H1 (cell line): ENCODE measurements around the gene EPB41L2. TPM values are rescaled to one million over a fixed set of nuclear protein-coding genes. Genes with fewer than 3 reads are reported as not detected.

Experiments used
- GABPA ChIP-seq: IDR thresholded peaks from 2 replicates; pipeline ENCODE4 v1.6.1; 2011; ENCODE audit warnings: mild to moderate bottlenecking, low read length, moderate library complexity, borderline replicate concordance; ENCODE audit not compliant: insufficient read depth
- POU5F1 ChIP-seq: IDR thresholded peaks from 2 replicates; pipeline ENCODE4 v1.6.1; 2011; ENCODE audit warnings: low read depth, mild to moderate bottlenecking, low read length, moderate library complexity
- SP1 ChIP-seq: IDR thresholded peaks from 2 replicates; pipeline ENCODE4 v1.6.1; 2011; ENCODE audit warnings: low read depth, low read length
- YY1 ChIP-seq: IDR thresholded peaks from 2 replicates; pipeline ENCODE4 v1.6.1; 2011; ENCODE audit warnings: low read depth, mild to moderate bottlenecking, low read length
- polyA plus RNA-seq, 7 experiments: library from polyadenylated mRNA; depleted of rRNA in 3 of 7; stranded (reverse) in 5 of 7; unstranded in 2 of 7; fragments of >200 nt in 5 of 7; fragments of 200-250 nt in 2 of 7; gene quantifications; 1 replicate in 5 of 7; 2 replicates in 1 of 7; 4 replicates in 1 of 7; pipeline versions ENCODE4 v1.2.1 to v1.2.3, GENCODE V29; 2011 to 2013; ENCODE audit warnings: missing spikeins in 2 of 7, mixed read lengths in 2 of 7
- total RNA-seq: library from RNA; stranded (reverse); fragmentation: NEBNext Ultra II Directional; extraction: Animal tissue kit (Norgen Biotek cat#: 25700); gene quantifications from 2 replicates; pipeline ENCODE4 v1.2.1, GENCODE V29; 2021
- TF ChIP-seq, protein P1 (sequence below): IDR thresholded peaks from 2 replicates; pipeline ENCODE4 v1.6.1; 2011; ENCODE audit warnings: low read depth, mild to moderate bottlenecking, low read length; ENCODE audit not compliant: insufficient read depth
- TF ChIP-seq, protein P2 (sequence below): IDR thresholded peaks from 2 replicates; pipeline ENCODE4 v1.6.1; 2012; ENCODE audit warnings: inconsistent platforms
- TF ChIP-seq, protein P3 (sequence below), 3 experiments: IDR thresholded peaks; 1 replicate in 2 of 3; 2 replicates in 1 of 3; pipeline versions ENCODE4 v1.5.1 to v1.6.1; 2011; ENCODE audit warnings: low read length in 3 of 3, mild to moderate bottlenecking in 3 of 3, inconsistent platforms in 2 of 3, low read depth in 1 of 3, moderate library complexity in 1 of 3; ENCODE audit not compliant: insufficient read depth in 1 of 3; ENCODE audit errors: control extremely low read depth in 1 of 3

The EPB41L2 gene
- total and polyA plus RNA-seq, 2 of the 8 experiments (the other 6 are each of a cell fraction or from before 2014, with no cell fraction given), result 22.5 to 123 TPM

GRCh38 chr6:131004936-131005335 lies 58.1 kb downstream of the EPB41L2 start (continued):
- TF ChIP-seq, protein P1, sequence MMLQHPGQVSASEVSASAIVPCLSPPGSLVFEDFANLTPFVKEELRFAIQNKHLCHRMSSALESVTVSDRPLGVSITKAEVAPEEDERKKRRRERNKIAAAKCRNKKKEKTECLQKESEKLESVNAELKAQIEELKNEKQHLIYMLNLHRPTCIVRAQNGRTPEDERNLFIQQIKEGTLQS, result no peak
- TF ChIP-seq, protein P2, sequence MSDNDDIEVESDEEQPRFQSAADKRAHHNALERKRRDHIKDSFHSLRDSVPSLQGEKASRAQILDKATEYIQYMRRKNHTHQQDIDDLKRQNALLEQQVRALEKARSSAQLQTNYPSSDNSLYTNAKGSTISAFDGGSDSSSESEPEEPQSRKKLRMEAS, result no peak
- TF ChIP-seq, protein P3, sequence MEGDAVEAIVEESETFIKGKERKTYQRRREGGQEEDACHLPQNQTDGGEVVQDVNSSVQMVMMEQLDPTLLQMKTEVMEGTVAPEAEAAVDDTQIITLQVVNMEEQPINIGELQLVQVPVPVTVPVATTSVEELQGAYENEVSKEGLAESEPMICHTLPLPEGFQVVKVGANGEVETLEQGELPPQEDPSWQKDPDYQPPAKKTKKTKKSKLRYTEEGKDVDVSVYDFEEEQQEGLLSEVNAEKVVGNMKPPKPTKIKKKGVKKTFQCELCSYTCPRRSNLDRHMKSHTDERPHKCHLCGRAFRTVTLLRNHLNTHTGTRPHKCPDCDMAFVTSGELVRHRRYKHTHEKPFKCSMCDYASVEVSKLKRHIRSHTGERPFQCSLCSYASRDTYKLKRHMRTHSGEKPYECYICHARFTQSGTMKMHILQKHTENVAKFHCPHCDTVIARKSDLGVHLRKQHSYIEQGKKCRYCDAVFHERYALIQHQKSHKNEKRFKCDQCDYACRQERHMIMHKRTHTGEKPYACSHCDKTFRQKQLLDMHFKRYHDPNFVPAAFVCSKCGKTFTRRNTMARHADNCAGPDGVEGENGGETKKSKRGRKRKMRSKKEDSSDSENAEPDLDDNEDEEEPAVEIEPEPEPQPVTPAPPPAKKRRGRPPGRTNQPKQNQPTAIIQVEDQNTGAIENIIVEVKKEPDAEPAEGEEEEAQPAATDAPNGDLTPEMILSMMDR (IDR thresholded peaks at IDR 0.05; ENCODE audit: control extremely low read depth in 1 of 3, insufficient read depth in 1 of 3, low read depth in 1 of 3, low read length in 3 of 3), result no peak
- TF ChIP-seq POU5F1 (no peak), SP1 (no peak), GABPA (no peak), YY1 (no peak)
- TF ChIP-seq, all 59 proteins: peak for 0
